NCI-H1417 treated with DMSO at 0.1 percent for 48 hours (cell line): ENCODE measurements around the gene SYNE1.
"Not testable (repeated sequence)": the region's sequence is repeated elsewhere in the genome, so short reads cannot be mapped to it uniquely, and the experiment has no call there.

Experiments
- DNase-seq: peaks from one replicate; lab custom pipeline; 2025; lab: John Stamatoyannopoulos, UW

The SYNE1 gene

DNA sequence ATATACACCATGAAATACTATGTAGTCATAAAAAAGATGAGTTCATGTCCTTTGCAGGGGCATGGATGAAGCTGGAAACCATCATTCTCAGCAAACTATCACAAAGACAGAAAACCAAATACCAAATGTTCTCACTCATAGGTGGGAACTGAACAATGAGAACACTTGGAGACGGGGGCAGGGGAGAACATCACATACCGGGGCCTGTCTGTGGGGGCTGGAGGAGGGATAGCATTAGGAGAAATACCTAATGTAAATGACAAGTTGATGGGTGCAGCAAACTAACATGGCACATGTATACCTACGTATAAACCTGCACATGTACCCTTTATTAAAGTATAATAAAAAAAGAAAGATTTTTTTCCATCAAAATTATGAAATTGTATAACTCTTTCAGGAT lies 22.4 kb downstream of the SYNE1 start:
- DNase-seq = not testable (repeated sequence)

DNA sequence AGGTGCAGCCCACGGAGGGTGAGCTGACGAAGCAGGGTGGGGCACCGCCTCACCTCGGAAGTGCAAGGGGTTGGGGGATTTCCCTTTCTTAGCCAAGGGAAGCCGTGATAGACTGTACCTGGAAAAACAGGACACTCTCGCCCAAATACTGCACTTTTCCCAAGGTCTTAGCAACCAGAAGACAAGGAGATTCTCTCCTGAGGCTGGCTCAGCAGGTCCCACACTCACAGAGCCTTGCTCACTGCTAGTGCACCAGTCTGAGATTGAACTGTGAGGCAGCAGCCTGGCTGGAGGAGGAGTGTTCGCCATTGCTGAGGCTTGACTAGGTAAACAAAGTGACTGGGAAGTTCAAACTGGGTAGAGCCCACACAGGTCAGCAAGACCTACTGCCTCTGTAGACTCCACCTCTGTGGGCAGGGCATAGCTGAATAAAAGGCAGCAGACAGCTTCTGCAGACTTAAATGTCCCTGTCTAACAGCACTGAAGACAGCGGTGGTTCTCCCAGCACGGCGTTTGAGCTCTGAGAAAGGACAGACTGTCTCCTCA lies 28.0 kb downstream of the SYNE1 start:
- no peak for DNase-seq

DNA sequence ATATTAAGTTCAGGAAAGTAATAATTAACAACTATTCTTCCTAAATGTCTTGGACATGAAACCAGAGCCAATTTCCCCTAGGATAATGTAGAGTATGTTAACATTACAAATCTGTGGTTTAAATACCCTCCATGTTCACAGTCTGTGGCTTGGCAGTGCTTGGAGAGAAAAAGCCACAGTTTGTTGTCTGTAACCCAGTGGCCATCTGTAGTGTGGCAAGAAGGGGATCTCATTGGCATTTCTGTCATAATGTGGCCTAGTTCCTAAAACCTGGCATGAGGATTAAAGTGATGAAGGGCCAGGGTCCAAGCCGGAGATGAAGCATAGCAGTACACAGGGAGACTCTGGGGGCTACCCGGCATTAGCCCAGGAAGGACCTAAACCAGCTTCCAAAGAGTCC lies 31.2 kb downstream of the SYNE1 start:
- no peak for DNase-seq

DNA sequence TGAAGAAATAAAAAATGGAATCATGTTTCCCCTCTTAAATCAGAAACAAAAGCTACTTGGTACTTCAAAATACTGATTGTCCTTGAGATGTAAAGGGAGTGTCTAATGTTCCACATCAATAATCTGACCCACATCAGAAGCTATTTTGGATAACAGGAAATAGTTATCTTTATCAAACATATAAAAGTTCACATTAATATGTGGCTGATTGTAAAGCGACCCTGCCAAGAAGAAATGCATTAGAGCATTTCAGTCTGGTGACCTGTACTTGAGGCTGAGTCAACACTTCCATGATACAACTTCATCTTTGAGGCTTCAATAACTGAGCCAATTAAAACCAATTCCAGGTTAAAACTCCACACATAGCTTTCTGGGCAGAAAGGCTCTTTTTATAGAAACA lies 31.8 kb downstream of the SYNE1 start:
- DNase-seq = no peak

DNA sequence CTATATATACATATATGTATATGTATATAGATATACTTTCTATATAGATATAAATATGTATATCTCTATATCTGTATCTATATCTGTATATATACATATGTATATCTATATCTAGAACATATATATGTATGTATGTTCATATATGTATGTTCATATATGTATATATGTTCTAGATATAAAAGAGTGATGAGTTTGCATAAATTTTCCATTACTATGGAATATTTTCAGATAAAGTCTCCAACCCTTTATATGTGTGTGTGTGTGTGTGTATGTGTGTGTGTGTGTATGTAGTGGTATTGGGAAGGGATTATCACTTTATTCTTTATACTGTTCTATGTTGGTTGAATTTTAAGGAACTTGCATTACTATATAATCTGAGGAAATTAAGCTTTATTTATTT lies 33.3 kb downstream of the SYNE1 start:
- DNase-seq = no peak

DNA sequence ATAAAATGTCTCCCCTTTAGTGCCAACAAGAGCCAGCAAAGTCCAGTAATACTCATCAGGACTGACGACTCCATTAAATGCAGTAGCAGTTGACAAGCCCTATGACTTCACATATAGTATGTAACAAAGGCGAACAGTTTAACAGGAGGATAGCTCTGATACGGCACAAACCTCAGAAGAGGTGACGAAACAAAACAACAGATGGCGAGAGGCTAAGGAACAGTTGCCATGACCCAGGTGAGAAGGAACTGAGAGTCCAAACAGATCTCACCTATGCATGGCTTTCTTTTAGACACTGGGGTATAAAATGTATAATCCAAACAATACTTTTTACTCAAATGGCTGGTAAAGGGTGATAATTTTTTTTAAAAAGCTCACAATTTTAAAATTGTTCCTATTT lies 37.1 kb downstream of the SYNE1 start:
- DNase-seq = no peak

DNA sequence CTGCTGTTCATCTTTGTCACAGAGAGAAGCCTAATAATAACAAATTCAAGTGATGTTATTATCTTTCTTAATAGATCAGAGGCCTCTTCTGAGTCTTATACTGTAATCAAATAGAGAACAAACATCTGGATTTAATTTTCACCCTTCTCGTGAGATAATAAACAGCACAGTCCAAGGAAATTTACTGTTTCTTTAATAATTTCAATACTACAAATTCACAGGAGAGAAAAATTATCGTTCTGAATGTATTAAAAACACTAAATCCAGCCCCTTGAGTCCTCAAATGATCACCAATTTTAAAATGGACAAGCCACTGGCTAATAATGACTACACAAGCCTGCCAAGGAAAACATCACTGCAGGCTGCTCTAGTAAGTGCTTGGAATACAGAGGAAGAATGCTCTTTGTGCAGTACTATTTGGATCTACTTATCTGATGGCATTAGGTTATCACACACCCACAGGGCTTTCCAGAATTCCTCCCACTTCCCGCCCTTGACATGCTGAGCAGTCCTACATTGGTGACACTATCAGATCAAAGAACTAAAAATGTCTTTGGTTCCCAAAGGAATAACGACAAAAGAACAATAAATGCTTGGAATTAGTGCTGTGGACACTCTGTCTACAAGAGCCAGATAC lies 38.1 kb downstream of the SYNE1 start:
- DNase-seq = no peak

DNA sequence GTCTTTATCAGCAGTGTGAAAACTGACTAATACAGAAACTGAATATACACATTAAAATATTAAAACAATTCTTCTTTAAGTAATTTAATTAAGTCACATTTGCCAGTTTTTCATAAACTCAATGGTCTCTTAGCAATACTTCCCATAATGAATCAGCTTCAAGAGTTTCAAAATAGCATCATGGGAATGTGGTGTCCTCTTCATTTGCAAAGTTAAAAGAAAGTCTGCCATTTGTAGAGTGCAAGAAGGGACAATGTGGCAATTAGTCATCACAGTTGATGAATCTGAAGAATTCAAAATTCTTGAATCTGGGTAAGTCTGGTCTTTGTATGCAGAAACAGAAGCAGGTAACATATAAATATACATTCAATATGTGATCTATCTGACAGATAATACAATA lies 38.7 kb downstream of the SYNE1 start:
- no peak for DNase-seq

DNA sequence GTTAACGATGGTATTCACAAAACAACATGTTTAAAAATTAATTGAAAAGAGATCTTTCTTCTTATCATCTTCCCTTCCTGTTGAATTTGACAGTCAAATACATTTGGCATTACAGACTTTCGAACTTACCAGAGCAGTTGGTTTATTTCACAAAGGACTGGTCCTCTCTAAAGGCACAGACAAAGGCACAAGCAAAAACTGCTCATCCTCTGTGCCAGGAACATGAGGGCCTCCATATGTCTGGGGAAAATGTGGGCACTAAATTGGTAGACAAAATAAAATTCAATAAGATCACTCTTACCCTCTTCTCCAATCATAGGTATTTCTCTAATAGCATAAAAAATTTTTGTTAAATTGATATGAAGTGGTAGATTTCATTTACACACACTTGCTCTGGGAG lies 40.4 kb downstream of the SYNE1 start:
- no peak for DNase-seq

DNA sequence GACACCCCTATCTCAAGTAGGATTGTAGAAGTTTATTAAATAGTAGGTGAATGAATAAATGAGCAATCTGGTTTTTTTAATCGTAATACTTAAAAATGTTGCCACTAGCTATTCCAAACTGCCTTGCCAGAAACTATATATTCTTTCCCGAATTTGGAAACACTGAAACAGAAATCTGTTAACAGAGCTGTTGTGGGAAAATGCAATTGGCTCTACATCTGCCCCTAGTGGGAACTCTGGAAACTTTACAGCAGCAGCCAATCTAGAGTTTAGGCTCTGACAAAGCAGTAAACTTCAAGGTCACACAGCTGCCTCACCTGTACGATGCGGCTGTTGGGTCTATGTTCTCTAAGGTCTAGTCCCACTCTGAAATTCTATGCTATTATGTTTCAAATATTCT lies 41.7 kb downstream of the SYNE1 start:
- no peak for DNase-seq

DNA sequence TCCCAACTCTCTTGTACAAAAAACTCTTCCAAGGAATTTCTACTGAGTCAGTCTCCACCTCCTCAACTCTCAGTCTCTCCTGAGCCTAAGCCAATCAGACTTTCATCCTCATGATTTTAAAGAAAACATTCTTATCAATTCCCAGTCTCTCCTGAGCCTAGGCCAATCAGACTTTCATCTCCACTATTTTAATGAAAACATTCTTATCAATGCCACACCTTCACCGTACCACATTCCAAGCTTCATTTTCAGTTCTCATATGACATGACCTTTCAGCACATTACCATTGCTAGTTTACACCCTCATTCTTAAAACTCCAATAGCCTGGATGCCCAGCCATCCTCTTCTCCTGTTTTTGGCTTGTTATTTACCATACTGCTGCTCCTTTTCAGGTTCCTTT lies 42.5 kb downstream of the SYNE1 start:
- no peak for DNase-seq

DNA sequence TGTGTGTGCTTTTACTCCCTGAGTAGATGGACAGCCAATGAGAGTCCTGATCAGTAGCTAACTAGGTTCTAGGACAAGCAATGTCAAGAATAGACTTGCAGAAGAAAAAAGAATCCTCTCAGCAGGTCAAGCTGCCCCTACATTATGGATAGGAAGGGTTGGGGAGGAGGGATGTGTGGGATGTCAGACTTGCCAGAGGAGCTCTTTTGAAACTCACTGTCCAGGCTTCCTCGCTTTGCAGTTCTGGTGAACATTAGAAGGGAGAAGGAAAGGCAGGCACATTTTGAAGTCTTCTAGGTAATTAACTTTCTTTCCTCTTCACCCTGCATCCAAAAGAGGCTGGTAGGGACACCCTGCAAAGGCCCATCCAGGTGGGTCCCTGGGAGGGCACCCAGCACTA lies 48.7 kb downstream of the SYNE1 start:
- DNase-seq = no peak

DNA sequence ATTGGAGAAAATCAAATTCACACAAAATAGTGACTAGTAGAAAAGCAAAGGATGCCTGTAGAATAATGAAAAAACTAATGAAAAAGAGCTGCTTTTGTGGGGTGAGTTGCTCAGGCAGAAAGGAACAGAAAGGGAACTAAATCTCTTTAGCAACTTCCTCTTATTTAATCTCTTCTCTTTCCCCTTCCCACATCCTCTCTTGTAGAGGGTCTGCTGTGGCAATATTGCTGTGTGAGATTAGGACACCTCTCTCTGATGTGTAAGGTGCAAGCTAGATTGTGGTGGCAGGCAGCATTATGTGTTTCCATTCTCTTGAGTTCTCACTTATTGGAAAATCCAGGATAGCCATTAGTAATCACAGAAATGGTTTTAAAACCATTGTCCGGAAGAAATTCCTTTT lies 49.7 kb downstream of the SYNE1 start:
- no peak for DNase-seq

DNA sequence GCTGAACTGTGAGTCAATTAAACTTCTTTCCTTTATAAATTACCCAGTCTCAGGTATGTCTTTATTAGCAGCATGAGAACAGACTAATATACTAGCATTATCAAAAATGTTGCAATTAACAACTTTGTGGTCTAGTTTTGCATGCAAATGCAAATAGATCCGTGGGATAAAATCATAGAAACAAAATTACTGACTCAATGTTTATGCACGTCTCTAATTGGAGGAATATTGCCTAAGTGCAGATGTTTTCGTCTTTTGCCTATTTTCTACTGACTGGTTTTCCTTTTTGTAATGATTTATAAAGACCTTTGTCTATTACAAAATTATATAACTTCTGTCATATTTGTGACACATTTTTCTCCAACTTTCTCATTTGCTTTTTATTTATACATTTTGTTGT lies 51.9 kb downstream of the SYNE1 start:
- DNase-seq = no peak

DNA sequence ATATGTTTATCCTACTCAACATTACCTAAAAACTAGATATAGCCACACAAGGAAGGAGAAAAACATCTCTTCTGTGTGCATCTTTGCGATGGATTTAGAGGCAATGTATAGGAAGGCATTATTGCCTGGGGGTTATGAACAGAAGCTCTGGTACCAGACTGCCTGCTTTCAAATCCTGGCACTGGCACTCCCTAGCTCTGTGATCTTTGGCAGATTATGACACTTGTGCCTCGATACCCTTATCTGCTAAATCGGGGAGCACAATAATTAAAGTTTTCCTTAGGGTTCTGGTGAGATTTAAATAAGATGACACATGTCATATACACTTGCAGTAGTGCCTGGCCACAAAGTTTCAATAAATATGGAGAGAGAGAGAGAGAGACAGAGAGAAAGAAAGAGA lies 53.3 kb downstream of the SYNE1 start:
- DNase-seq = no peak

DNA sequence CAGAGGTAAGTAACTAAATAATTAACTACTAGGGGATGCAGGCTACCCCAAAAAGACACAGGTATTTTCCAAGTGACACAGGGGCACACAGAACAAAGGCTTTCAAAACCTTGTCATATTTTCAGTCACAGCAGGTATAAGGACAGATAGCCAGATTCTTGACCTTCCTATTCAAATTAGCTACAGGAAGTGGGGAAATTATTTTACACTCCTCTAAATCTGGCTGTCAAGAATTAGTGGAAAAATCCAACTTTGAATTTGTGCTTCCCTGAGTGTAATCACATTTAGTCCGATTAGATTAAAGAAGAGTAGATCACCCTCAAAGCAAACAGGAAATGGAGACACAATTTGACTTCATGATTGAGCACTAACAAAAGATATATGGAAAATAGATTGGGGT lies 60.6 kb downstream of the SYNE1 start:
- DNase-seq = no peak

DNA sequence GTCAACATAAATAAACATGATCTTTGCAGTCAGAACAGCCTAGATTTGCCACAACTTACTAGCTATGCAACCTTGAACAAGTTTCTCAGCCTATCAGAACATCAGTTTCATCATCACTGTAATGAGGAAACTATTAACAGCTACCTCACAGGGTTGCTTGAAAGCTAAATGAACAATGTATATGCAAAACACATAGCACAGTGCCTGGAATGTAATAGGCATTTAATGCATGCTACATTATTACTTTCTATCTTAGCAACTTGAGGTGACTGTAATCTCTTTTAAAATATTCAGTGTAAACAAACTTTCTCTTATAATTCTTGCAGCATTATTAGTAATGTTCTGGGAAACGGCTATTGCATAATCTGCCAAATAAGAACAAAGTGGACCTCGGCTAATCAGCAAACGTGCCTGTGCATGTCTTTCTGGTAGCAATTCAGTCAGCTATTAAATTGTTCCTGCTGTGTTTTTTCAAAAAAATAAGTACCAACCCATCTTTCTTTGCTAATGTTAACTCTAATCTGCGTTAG lies 61.5 kb downstream of the SYNE1 start:
- DNase-seq = no peak

DNA sequence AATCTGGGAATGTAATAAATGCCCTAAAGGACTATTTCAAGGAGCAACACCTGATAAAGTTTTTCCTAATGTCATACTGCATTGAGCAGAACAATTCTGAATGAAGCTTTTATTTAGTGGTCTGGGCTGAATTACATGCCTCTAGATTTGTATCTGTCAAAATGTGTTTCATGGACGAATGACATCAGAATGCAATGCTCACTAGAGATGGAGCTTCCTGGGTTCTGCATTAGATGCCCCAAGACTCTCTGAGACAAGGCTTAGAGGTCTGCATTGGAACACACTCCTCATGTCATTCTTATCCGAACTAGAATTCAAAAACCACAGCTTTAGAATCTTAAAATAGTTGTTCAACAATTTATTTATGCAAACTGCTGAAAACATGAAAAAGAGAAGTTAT lies 62.0 kb downstream of the SYNE1 start:
- no peak for DNase-seq

DNA sequence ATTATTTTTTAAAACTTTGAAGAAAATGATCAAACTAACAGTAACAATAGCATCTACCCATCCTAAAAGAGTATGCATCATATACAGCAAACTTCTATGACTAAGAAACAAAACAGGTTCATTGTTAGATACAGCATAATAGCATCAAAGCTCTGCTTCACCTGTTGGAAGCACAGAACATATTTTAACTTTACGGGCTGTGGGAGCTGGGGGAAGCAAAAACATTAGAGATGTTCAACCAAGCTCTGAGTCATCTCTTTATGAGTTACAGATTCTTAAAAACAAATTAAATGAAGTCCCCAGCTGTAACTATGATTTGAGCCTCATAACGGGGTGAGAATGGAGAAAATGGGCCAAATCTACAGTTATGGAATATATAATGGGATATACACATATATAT lies 63.4 kb downstream of the SYNE1 start:
- DNase-seq = no peak

DNA sequence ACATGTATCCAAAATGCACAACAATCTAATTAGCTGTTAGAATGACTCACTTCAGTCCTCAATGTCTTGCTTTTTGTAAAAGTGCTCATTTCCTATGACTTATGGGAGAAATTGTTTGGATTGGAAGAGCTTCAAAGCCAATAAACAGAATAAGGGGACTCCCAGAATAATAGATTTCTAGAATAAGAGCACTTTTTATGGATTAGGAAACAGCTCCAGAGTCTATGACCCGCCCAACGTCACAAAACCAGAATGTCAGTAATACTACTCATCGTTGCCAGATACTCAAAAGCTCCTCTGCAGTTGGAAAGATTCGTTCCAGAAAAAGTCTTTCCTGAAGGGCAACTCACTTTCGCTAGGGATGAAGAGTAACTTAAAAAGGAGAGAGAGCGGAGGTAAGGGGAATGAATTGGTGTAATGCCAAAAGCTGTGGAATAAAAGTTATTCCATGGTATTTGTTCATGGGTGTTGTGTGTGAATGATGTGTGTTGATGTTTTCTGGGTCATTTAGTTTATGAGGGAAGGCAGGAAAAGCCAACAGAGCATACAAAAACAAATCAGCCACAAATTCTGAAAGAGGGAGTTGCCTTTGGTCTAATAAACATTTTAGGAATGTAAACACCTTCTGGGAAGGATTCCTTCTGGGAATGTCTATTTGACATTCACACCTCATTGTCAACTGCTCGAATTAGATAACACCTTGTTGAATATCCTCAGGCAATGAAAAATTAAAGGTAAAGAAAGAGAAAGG lies 64.6 kb downstream of the SYNE1 start:
- DNase-seq = no peak

DNA sequence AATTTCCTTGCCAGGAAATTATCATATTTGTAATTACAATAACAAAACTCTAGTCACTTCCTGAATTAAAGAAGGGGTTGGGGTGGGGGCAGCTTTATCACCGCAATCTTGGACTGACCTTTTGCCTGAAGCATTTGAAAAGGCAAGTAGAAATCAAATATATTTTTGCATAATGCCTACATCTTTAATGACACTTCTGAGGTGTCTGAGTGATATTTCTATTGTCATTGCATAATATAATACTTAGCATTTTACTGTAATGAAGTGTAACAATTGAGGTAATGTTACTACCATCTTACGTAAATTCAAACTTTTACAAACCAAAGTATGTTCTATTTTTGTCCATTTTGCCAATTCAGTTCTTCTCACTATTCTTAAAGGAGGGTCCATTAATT lies 65.2 kb downstream of the SYNE1 start:
- no peak for DNase-seq

DNA sequence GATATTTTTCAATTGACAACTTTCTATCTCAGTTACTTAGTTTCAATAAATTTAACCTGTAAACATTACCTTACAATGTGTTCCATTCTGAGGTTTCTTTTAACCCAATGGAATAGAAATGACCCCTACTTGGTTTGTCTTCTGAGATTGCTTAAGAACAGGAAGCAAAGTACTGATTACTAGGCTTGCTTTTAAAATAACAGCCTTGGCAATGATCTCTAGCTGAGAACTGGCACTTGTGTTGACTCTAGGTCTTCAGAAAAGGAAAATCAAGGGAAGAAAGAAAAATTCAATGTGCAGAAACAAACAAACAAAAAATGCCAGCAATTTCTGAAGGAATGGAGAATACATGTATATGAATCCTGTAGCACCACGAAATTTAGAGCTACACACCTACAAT lies 66.1 kb downstream of the SYNE1 start:
- DNase-seq = no peak

DNA sequence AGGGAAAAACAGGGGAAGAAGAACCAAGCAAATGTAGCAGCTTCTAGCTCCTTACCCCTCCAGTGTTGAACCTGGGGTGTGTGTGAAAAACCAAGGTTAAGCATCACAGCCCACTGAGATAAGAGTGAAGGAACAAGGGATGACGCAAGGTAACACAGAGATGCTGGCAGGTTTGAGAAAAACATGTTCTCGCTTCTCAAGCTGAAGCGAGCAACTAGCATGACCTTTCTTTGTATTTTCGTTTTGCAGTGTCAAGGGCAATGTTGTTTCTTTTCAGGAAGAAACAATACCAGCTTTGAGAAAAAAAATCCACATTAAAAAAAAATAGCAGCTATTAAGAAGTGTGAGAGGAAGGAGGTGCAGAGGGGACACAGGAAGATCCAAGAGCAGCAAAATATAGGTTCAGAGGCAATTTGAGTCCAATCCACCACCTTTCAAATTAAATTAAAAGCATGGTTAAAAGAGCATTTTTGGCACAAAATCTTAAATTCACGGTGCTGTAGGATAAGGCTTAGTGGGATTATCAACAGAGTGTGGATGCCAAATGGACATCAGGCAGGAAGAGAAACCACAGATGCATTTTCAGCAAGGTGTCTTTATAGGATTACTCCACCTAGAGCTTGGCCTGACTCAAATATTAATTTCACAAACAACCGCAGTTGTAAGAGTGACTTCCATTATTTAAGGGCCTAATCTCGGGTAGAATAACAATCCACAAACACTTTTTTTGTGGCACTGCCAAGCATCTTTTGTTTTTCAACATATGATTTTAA lies 70.9 kb downstream of the SYNE1 start:
- DNase-seq = no peak
